Epidermal melanocyte (primary cell): ENCODE measurements around the gene B3GNT5.
"Not testable (repeated sequence)": the region's sequence is repeated elsewhere in the genome, so short reads cannot be mapped to it uniquely, and the experiment has no call there.

Source experiments
- DNase-seq: peaks from one replicate; pipeline ENCODE4 v3.0.0; 2011; ENCODE audit warnings: low spot score; ENCODE audit not compliant: insufficient read length

Gene B3GNT5

DNA sequence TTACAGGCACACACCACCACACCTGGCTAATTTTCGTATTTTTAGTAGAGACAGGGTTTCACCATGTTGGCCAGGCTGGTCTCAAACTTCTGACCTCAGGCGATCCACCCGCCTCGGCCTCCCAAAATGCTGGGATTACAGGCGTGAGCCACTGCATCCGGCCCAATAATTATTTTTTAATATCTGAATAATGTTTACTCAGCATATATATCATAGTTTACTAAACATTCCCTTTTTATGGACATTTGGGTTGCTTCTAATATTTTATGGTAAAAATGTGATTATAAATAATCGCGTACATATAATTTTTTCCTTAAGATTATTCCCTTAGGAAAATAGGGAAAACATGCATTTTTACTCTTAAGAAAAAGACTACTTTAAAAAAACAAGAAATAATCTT is 22.8 kb upstream of the B3GNT5 start:
- not testable (repeated sequence) for DNase-seq

DNA sequence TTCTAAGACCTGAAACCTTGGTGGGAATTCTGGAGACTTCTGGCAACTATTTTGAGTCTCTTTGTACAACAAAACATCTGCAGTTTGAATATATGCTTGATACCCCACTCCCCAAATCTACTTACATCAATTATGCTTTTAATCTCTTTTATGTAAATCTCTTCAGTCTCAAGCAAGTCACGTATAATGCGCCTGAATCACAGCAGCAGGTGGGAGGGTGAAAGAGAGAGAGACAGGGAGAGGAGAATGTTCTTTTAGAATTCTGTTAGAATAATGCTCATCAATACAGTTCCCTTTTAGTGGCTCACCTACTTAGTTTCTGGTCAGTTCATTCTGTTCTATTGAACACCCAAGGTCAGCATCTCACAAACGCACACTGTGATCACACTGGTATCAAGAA is 22.2 kb upstream of the B3GNT5 start:
- DNase-seq: no peak

DNA sequence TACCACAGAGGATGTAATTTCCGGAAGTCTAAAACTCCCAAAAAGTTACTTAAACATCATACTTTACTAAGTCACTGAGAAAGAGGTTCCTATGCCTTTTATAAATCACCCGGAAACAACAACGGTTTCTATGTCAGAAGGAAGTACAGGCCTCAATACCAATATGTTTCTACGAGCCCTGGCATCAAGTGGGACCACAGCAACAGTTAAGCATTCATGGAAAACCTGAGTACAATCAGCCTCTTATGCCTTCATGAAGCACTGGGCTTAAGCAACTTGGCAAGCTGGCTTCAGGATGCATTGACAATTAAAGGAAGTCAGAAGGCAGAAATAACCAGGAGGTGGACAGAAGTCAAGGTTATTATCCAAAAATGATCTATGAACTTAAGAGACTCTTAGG is 19.1 kb upstream of the B3GNT5 start:
- peak; percentile 75 for DNase-seq

DNA sequence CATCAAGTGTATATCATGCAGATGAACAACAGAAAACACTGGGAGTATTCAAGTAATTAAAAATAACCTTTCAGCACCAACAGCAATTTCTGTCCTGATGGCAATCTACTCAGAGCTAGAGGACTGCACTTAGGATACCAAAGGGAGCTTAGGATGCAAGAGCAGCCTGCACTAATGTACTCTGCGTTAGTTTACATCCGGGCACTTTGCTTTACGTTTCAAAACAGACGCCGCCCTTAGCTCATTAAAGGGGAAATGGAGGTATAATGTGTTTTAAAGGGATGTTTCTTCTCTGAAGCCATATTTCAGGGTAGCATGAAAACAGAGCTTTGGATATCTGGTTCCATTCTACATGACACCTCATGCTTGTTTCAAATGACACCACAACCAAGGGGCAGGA is 14.0 kb upstream of the B3GNT5 start:
- no peak for DNase-seq

DNA sequence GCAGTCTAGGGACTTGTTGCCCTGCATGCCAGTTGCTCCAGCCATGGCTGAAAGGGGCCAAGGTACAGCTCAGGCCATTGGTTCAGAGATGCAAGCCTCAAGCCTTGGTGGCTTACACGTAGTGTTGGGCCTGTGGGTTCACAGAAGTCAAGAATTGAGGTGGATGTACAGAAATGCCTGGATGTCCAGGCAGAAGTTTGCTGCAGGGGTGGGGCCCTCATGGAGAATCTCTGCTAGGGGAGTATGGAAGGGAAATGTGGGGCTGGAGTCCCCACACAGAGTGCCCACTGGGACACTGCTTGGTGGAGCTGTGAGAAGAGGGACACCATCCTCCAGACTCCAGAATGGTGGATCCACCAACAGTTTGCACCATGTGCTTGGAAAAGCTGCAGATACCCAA is 10.6 kb upstream of the B3GNT5 start:
- DNase-seq: no peak

- no peak for DNase-seq
Measured at GRCh38 chr3:183244219-183244618, 8.8 kb upstream of the B3GNT5 start.

DNA sequence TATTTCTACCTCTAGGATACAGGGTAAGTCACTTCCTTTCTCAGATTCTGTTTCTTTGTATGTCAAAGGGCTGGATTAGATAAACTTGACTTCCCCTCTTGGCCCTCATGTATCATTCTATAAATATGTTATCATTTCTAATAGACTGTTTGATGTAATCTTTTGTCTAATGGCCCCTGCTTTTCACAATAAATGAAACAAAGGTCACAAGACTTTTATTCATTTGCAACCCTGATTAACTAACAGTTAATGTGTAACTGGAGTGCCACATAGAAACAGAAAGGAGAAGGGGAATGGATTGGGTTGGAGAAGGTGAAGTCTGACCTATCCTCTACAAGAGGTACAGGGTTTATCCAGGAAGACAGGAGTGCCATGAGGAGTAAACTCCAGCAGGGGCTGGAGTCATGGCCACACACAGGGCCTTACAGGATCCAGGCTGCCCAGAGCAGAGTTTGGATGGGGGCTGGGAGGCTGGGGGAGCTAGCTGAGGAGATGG is 8.0 kb upstream of the B3GNT5 start:
- DNase-seq: no peak

GRCh38 chr3:183247011-183247589 is 6.0 kb upstream of the B3GNT5 start:
- no peak for DNase-seq

GRCh38 chr3:183249006-183249718 is 3.9 kb upstream of the B3GNT5 start:
- DNase-seq: no peak

DNA sequence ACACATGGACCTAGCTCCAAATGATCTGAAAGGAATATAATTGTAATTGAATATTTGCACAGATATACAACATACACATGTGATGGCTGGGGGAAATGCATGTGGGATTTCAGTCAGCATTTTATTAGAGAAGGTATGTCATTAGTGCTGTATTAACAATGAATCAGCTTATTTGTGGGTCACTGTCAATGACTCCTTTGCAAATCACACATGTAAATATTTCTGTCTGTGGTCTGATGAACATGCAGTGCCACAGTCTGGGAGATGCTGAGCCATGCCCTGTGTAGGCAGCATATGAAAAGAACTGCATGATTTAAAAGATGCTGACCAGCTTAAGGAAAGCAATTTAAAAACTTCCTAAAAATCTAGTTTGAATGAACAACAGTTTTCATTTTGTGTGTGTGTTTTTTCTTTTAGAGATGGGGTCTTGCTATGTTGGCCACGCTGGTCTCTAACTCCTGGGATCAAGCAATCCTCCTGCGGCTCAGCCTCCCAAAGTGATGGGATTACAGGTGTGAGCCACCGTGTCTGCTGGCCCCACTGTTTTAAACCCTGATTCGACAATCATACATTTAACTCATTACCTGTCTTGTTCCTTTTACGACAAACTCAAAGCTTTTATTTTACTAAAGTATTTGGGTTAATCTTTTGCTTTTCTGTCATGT is 803 bp upstream of the B3GNT5 start:
- no peak for DNase-seq

- DNase-seq: peak; percentile 30
Measured at GRCh38 chr3:183253528-183254486, 754 bp downstream of the B3GNT5 start.

GRCh38 chr3:183254487-183255347 is 1.7 kb downstream of the B3GNT5 start:
- DNase-seq: no peak

GRCh38 chr3:183255348-183255730 is 2.3 kb downstream of the B3GNT5 start:
- no peak for DNase-seq

GRCh38 chr3:183259087-183259486 is 6.0 kb downstream of the B3GNT5 start:
- no peak for DNase-seq

DNA sequence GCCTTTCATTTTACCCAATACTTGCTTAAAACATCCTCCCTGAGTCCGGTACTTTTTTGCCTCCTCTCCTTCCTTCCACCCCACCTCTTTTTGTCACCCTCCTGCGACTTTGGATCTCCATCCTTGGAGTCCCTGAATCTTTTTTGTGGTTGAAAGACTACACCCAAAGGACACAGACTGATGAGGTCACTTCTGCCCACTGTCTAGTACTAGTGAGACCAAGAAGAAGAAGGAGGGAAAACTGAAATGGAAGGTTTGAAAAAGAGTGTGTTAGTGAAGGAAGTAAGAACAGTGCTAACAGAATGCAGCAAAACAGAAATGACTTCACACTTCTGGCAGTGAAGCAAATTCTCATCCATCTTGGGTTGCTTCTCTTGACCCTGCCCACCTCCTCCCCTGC is 6.6 kb downstream of the B3GNT5 start:
- DNase-seq: no peak

DNA sequence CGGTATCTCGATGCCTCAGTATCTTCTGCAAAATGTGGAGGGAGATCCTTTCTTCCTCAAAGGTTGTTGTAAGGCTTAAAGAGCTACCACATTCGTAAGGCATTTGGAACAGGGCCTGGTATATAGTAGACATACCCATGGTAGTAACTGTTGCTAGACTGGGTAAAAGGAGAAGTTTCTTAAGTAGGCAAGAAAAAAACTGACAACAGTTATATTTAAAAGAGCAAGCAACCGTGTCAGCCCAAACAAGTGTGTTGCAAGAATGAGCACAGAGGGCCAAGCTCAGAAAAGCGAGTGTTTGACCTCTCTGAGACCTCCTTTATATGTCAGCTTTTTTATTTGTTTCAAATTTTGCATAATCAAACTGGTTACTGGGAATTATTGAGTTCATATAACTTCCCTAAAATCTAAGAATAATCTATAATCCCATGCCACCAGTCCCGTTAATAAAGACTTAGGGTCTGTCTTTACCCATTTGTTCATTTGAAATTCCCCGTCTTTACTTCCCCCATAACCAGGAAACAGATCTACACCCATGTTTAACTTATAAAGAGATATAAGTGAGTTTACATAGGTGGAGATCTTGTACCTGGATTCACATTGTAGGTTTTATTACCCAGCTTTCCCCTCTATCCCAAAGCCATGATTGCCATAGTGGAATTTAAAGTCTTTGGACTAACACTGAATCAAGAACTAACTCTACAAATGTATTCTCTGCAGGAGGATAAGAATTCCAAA is 7.3 kb downstream of the B3GNT5 start:
- no peak for DNase-seq

- DNase-seq: no peak
Measured at GRCh38 chr3:183261151-183261724, 8.2 kb downstream of the B3GNT5 start.

DNA sequence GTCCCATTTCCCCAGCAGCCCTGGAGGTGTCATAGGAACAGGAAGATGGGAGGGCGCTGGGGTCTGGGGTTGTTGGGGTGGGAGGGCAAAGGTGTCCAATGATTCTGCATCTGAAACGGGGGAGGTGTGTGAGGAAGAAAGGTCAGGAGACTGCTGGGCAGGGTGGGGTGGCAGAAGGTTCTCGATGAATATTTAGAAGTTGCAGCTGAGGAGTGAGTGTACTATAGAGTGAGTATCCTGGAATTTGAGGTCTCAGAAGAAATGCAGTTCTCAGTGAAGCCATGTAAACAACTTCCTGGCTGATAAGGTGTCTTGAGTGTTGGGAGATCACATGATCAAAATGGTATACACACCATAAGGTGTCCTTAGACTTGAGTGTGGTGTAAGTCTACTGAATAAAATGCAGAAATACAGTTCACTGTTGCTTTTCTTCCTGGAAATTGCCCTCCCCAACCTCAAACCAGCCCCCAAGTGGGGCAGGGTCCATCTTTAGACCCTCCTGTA is 9.9 kb downstream of the B3GNT5 start:
- DNase-seq: no peak

GRCh38 chr3:183264268-183264667 is 11.2 kb downstream of the B3GNT5 start:
- no peak for DNase-seq
